GM19328 (cell line): Measurements from ENCODE around the gene EIF5A.

Experiments
- ATAC-seq: cut with Tn5 transposase; IDR thresholded peaks from one replicate; pipeline ENCODE4 v1.9.1; 2021; ENCODE audit warnings: mild to moderate bottlenecking, moderate library complexity; ENCODE audit not compliant: unreplicated experiment

Gene EIF5A

DNA sequence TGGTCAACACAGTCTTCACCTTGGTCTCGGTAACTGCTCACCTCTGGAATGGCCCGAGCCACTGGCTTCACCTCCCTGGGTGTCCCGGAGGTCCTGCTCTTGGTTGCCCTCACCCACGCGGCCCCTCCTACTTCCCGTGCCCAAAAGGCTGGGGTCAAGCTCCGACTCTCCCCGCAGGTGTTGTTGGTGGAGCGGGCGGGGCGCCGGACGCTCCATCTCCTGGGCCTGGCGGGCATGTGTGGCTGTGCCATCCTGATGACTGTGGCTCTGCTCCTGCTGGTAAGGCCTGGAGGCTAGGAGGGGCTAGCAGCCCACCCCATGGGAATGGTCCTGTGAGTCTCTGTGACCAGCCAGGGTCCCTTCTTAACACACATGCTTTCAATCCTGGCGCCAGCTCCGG, 22.5 kb upstream of the EIF5A start:
- no peak for ATAC-seq

DNA sequence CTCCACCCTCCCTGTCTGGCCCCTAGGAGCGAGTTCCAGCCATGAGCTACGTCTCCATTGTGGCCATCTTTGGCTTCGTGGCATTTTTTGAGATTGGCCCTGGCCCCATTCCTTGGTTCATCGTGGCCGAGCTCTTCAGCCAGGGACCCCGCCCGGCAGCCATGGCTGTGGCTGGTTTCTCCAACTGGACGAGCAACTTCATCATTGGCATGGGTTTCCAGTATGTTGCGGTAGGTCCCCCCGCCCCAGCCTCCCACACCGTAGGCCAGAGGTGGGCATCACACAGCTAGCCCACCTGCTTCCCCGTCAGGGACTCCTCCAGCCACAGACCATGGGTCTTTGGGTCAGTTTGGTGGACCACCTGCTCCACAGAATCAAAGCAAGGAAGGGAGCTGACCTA, 21.7 kb upstream of the EIF5A start:
- ATAC-seq: no peak

DNA sequence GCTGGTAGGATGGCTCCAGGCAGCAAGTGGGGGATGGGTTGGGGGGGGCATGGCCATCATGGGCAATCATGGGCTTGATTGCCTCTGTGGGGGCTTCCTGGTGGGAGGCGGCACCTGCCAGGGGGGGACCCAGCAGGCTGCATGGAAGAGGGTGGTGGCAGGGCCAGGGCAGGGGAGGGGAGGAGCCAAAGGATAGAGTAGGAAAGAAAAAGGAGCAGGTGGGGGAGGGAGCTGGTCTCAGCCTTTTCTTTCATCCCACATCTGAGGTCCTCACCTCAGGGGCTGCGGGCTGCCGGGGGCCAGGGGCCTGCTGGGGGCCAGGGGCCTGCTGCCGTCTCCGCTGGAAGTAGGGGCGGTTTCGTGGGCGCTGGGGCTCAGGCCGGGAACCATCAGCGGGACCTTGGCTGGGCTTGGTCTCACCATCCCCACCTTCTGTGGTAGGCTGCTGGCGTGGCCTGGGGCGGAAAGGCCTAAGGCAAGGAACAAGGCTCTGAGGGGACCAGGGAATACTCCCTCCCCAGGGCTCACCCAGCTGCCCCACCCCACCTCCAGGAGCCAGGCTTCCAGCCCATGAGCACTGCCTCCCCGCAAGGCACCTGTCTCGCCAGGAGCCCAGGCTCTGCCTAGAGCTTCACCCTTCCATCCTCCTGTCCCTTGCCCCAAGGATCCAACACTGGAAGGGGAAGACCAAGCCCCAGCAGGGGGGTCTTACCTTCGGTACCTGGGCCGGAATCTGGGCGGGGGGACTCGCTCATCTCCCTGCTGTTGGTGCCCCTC, 18.0 kb upstream of the EIF5A start:
- no peak for ATAC-seq

DNA sequence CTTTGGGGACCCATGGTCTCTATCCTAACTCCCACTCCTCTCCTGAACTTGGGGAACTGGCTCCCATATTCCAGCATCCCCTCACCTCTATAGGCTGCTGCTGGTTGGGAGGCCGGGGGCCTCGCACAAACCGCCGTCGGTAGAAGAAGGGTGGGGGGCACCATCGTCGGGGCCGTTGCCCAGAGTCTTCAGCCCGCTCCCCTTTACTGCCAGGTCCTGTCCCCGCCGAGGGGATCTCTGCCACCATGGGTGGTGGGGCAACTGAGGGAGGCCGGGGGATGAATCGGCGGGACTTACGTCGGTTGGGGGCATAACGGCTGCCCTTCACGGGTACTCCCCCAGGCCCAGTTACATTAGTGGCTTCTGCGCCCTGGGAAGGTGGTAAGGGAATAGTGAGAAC, 17.3 kb upstream of the EIF5A start:
- ATAC-seq: no peak

DNA sequence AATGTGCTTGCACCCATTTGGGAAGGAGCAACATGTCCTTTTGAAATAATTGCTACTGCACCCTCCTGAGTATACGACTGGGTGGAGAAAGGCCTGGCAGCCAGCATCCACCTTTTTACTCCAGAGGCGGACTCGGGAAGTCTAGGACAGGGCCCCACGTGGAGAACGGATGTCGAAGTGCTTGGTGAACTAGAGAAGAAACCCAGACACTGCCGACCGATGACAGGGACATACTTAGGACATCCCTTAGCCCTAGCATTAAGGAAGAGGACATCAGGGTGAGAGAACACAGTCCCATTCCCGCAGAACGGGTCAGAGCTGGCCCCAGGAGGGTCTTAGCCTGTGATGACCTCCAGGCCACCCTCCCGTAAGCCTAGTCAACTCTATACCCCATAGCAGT, 16.7 kb upstream of the EIF5A start:
- no peak for ATAC-seq

DNA sequence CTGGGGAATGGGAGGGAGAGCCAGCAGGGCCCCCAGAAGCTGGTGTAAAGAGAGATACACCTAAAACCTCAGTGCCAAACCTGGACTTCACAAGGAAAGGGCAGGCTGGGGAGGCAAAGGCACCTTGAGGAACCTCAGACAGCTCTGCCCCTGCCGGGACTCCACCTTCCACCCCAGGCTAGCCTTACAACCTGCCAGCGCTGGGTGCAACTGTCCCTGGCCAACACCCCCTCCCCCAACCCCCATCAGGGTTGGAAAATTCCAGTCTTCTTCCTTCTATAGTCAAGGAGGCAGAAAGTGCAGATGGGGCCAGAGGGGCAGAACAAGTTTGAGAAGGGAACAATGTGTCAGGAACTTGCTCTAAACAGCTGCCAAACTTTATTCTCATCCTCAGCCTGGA, 15.2 kb upstream of the EIF5A start:
- ATAC-seq: no peak

DNA sequence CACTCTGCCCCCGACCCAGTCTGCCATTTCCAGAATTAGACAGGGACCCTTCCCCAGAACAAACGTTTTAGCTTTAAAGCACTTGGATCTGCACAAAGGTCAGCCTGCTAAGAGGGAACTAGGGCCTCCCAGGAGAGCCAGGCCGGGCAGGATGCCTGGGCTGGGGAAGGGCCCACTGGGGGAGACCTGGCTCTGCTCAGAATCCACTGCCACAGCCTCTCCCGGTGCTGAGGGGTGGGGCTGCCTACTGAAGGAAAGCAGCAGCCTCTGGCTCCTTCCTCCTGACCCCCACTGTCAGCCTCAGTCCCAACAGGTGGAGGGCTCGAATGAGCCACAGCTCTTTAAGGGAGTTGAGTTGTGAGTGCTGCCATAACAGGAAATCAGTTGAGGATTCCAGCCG, 14.7 kb upstream of the EIF5A start:
- no peak for ATAC-seq

DNA sequence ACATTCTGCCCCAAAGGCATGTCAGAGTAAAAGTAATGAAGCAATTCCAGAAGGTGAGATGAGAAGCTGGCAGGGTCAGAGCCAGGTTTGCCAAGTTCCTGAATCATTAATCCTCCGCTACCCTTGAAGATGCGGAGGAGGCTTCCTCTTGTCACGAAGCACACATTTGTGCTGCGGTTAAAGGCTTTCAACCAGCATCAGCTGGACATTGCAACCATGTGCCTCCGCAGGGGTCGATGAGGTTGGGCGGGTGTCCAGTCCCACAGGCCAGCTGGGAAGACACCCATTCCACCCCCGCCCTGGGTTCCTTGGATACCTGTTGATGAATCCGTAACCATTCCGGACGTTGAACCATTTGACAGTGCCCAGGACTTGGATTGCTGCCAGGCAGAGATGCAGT, 14.3 kb upstream of the EIF5A start:
- ATAC-seq: no peak

DNA sequence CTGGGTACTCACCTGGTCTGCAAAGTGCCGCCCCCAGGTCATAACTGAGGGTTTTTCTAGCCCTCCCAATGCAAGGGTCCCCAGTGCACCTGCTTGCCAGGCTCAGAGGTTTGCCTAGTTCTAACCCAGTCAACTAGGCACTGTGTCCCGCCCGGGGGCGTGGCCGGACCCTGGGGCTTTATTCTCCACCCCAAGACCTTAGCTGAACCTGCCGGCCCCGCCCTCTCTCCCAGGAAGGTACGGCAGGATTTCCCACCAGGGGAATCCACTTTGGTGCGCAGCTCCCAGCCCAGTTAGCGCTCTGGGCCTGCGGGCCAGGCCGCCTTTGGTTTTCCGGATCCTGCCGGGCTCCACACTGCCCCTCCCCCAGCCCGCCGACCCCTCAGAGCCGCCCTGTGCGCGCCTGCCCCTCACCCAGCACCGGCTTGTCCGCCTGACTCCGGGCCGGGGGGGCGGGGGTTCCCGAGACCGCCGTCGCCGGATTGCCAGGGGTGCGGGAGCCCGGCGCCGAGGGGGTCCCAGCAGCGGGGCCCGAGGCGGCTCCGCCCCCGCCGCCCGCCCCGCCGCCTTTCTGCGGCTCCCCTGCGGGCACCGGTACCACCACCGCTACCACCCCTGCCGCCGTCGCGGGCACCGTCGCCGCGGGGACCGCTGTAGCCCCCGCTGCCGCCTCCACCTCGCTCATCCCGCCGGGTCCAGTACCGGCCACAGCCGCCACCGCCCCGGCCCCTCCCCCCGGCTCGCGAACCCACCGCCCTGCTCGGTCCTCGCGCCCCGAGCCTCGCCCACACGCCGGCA, 13.4 kb upstream of the EIF5A start:
- ATAC-seq: no peak

DNA sequence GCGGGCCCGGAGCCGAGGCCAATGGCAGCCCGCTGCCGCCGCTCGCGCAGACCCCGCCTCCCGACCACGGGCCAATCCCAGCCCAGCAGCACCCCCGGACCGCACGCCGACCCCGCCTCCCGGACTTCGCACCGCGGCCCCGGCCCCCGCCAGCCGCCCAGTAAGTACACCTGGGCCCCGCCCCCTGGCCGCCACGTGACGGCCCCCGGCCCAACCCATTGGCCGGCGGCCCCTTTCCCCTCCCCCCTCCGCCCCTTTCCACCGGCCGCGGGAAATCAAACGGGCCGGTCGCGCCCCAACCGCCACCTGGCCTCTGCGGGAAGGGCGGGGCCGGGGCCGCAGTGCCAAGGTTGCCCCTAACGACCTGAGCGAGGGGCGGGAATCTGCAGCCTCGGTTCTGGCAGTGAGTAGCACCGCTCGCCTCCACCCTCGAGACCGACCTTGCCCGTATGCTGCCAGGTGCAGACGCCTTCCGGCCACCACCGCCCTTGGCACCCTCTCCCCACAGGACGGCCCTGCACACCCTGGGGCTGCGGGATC, 12.7 kb upstream of the EIF5A start, which contains the start of gene YBX2:
Gene YBX2 (minus strand): TSS at position 26 of the 540 bp plus-strand sequence. CDS start 139 bp downstream, outside the sequence.
- ATAC-seq: no peak

DNA sequence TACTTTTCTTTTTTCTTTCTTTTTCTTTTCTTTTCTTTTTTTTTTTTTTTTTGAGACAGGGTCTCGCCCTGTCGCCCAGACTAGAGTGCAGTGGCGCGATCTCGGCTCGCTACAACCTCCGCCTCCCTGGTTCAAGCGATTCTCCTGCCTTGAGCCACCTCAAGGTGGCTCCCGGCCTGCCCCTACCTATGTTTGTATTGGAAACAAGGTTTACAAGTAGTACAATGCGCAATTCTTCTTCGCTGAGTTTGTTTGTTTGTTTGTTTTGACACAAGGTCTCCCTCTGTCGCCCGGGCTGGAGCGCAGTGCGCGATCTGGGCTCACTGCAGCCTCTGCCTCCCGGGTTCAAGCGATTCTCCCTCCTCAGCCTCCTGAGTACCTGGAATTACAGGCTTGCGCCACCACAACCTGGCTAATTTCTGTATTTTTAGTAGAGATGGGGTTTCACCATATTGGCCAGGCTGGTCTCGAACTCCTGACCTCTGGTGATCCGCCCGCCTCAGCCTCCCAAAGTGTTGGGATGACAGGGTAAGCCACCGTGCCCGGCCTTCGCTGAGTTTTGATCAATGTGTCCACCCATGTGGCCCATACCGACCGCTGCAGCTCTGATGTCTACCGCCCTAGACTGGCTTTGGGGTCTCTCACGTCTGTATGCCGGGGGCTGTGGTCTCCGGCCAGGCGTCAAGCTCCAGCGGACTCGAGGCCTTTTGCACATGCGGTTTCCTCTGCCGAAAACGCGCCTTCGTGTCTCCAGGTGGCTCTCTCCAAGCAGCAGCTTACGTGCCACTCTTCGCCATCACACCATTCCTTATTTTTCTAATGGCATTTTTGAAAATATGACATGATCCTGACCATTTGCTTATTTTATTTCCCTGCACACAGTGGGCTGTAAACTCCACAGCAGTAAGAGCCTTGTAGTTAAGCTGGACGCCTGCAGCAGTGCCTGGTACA, 11.9 kb upstream of the EIF5A start:
- ATAC-seq: no peak

DNA sequence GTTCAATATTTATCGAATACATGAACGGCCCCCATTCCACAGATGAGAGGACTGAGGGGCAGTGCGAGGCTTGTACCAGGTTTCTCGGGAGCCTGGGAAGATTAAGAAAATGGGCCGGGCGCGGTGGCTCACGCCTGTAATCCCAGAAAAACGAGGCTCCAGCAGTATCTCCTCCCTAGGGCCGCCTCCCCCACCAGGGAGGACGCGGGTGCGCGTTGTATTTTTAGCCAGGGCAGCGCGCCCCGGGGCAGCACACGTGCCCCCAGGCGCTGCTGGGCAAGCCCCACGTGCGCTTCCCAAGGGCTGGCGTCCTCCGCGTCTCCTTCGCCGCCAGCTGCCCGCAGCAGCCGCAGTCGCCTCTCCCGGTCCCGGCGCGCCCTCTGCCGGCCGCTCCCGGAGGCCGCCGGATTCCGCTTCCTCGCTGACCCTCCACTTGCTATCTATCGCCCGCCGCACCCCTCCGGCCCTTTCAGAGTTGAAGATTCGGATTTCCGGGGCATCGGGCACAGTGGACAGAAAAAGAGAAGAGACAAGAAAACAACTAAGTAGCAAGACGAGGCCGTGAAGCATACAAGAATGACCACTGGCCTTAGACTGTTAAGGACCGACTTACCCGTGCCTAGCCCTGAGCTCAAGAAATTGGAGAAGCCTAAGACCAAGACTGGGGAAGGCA, 11.1 kb upstream of the EIF5A start:
- ATAC-seq: no peak

DNA sequence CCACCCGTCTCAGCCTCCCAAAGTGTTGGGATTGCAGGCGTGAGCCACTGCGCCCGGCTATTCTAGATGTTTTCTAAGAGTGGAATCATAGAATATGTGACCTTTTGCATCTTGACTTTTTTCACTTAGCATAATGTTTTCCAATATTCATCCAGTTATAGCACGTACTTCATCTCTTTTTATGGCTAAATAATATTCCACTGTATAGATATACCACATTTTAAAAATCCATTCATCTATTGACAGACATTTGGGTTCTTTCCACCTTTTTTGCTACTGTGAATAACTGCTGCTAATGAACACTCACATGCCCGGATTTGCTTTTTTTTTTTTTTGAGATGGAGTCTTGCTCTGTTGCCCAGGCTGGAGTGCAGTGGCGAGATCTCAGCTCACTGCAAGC, 3.2 kb upstream of the EIF5A start:
- no peak for ATAC-seq

DNA sequence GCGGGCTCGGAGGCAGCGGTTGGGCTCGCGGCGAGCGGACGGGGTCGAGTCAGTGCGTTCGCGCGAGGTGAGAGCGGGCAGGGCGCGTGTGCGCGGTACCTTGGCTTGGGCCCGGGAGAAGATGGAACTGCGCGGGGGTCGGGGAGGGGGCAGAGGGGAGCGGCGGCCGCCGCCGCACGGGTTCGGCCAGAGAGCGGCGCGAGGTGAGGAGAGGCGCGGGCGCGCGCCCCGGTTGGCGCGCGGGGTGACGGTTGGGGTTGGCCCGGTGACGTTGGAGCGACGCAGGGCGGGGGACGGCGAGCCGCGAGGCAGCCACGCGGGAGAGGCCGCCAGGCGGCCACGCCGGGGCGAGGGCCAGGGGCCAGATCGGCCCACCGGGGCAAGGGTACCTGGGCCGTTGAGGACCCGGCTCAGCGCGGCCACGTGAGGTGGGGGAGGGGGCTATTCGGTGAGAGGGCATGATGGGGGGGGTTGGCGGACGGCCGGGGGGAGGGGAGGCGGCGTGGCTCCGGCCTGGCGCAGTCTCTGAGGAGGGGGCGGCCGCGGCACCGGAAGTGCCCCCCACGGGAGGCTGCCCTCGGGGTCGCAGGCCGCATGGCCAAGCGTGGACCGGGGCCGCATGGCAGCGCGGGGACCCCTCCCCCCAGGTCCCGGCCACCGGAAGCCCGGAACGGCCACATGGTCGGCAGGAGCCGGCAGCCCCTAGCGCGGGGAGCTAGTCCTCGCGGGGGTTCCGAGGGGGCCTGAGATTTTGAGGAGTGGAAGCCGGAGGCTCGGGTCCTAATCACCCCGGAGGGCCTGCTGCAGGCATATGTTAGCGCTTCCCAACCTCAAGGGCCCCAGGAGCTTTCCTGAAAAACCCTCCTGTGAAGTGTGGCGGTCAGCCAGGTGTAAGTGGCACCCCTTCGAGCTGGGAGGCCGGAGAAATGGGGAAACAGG, 527 bp downstream of the EIF5A start:
- no peak for ATAC-seq

DNA sequence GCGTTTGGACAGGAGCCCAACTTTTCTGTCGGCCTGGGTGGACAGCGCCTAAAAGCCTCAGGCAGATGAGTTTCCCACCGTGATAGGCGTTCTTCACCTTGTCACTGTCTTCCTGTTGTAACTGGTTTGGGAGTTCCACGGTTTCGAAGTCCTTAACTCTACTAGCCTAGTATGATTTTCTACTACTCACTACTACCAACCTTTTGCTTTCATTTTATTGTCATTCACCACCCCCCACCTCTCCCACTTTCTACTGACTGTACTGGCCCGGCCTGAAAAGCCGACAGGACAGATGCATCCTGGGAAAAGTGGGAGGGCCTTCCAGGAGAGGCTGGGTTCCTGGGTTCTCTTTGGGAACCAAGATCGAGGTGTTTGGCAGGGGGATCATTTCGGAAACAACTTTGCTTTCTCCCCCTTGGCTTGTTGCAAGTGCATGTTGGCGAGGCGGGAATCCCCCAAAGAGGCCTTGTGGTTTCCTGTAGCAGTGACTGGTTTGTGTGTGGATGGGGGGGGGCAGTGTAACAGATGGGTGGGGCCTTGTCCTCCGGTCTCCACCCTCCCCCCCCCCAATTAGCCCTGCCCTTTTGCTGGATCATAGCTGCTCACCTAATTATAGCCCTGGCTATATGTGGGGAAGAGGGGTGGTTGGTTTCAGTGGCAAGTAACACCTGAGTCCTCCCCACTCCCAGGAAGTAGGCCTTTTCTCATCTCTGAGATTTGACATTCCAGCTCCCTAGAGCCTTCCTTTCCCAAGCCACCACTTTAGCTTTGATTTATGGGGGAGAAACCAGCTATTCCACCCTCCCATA, 1.4 kb downstream of the EIF5A start:
- ATAC-seq: no peak

DNA sequence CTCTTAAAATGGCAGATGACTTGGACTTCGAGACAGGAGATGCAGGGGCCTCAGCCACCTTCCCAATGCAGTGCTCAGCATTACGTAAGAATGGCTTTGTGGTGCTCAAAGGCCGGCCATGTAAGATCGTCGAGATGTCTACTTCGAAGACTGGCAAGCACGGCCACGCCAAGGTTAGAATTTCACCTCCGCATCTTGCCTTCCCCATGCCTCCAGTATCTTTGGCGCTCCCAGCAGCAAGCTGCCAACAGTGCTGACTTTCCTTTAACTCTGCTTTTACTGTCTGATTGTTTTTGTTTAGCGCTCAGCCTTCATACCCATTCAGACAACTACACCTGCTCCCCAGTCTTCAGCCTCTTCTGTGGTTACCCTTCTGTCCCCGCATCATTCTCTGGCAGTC, 2.2 kb downstream of the EIF5A start:
- no peak for ATAC-seq

DNA sequence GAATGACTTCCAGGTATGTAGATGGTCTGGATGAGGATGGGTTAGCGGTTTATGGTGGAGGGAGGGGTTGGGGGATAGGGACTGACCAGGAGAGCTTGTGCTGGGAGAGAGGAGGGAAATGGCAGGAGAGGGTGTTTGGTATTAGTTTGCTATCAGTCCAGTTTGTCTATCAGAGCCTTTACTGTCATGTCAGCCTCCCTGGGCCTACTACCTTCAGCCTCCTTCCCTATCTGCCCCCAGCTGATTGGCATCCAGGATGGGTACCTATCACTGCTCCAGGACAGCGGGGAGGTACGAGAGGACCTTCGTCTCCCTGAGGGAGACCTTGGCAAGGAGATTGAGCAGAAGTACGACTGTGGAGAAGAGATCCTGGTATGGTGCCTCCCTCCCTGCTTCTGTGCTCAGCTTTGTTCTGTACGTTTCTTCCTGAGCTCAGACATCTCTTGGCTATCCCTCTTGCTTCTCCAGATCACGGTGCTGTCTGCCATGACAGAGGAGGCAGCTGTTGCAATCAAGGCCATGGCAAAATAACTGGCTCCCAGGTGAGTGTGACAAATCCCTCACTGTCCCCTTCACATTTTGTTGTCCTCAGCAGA, 3.8 kb downstream of the EIF5A start:
- ATAC-seq: no peak
